SK-N-MC (cell line): ENCODE measurements around the gene NDUFAF8.

Experiments
- EZH2 ChIP-seq: fragments of 200-600 bp; sonication (generic); IDR thresholded peaks from one replicate; pipeline ENCODE4 v1.6.1; 2017; ENCODE audit warnings: antibody characterized with exemption
- FOXP2 ChIP-seq: optimal IDR thresholded peaks from 2 replicates; pipeline ENCODE3; 2011; ENCODE audit warnings: mild to moderate bottlenecking, moderate library complexity; ENCODE audit not compliant: insufficient read depth; ENCODE audit errors: extremely low read length, control extremely low read depth

- TF ChIP-seq EZH2 (no peak), FOXP2 (no peak)
Observed at GRCh38 chr17:81240761-81241160, 1.6 kb downstream of the NDUFAF8 start.
